HG02885 (cell line): ENCODE data around the gene ZMYND12.
A peak's percentile ranks its signal among the peaks of the same experiment; 100 is the strongest.
"Not testable (repeated sequence)": the region's sequence is repeated elsewhere in the genome, so short reads cannot be mapped to it uniquely, and the experiment has no call there.

Experiments used
- ATAC-seq: cut with Tn5 transposase; IDR thresholded peaks from one replicate; pipeline ENCODE4 v1.9.1; 2021; ENCODE audit warnings: mild to moderate bottlenecking; ENCODE audit not compliant: unreplicated experiment, poor library complexity

Gene ZMYND12

GRCh38 chr1:42456010-42456753 lies at the start of gene ZMYND12, which contains the start of gene PPCS:
Gene ZMYND12 (minus strand): TSS chr1:42456022. CDS start chr1:42455997, 25 bp downstream.
Gene PPCS (plus strand): TSS chr1:42456543. CDS start chr1:42456566, 23 bp downstream.
- ATAC-seq, result peak; percentile 86

- ATAC-seq, result no peak
These were observed 48.8 kb upstream of the ZMYND12 start for GRCh38 chr1:42504535-42505128.

GRCh38 chr1:42502031-42502430 lies 46.2 kb upstream of the ZMYND12 start:
- ATAC-seq, result not testable (repeated sequence)

- ATAC-seq, result no peak
These were observed 34.4 kb upstream of the ZMYND12 start for GRCh38 chr1:42490237-42490636.

GRCh38 chr1:42484382-42484781 lies 28.6 kb upstream of the ZMYND12 start:
- ATAC-seq, result no peak

GRCh38 chr1:42482635-42483153 lies 26.9 kb upstream of the ZMYND12 start:
- ATAC-seq, result no peak

GRCh38 chr1:42480921-42481320 lies 25.1 kb upstream of the ZMYND12 start:
- ATAC-seq, result no peak

- ATAC-seq, result no peak
These were observed 23.8 kb upstream of the ZMYND12 start for GRCh38 chr1:42479621-42480020.

- ATAC-seq, result no peak
These were observed 22.0 kb upstream of the ZMYND12 start for GRCh38 chr1:42477775-42478174.

GRCh38 chr1:42477354-42477753 lies 21.5 kb upstream of the ZMYND12 start:
- ATAC-seq, result not testable (repeated sequence)

GRCh38 chr1:42476605-42477004 lies 20.8 kb upstream of the ZMYND12 start:
- ATAC-seq, result no peak

- no peak for ATAC-seq
These were observed 13.9 kb upstream of the ZMYND12 start for GRCh38 chr1:42469727-42470126.

GRCh38 chr1:42466030-42466429 lies 10.2 kb upstream of the ZMYND12 start:
- no peak for ATAC-seq

GRCh38 chr1:42463921-42464320 lies 8.1 kb upstream of the ZMYND12 start:
- no peak for ATAC-seq

- ATAC-seq, result peak; percentile 99
These were observed 7.3 kb upstream of the ZMYND12 start, which contains the start of gene CCDC30 for GRCh38 chr1:42462828-42463763. Gene CCDC30 (plus strand): TSS chr1:42463286. CDS start chr1:42480552, 17,266 bp downstream.

- no peak for ATAC-seq
These were observed 5.4 kb upstream of the ZMYND12 start for GRCh38 chr1:42461196-42461595.

GRCh38 chr1:42456754-42457089 lies 900 bp upstream of the ZMYND12 start:
- ATAC-seq, result peak; percentile 61

GRCh38 chr1:42454403-42454802 lies 1.4 kb downstream of the ZMYND12 start:
- no peak for ATAC-seq

GRCh38 chr1:42453386-42453785 lies 2.4 kb downstream of the ZMYND12 start:
- ATAC-seq, result no peak

GRCh38 chr1:42450061-42450460 lies 5.8 kb downstream of the ZMYND12 start:
- no peak for ATAC-seq
